Breast epithelium (tissue), 4 donors: Measurements from ENCODE around the gene OLR1. TPM values are rescaled to one million over a fixed set of nuclear protein-coding genes. Genes with fewer than 3 reads are reported as not detected.

Experiments
- DNase-seq, 2 donors: peaks; one replicate each; pipeline ENCODE4 v3.0.0-alpha.2; 2019; ENCODE audit warnings: low spot score in 2 of 2
- H3K27ac ChIP-seq, 2 donors: fragments of 200-600 bp; sonication (generic) in 1 of 2; one replicate each; pipeline ENCODE4 v1.5.1; 2016 to 2019; ENCODE audit warnings: mild to moderate bottlenecking in 1 of 2
- H3K27me3 ChIP-seq, 2 donors: fragments of 200-600 bp; sonication (generic) in 1 of 2; one replicate each; pipeline versions ENCODE4 v1.5.1 to v1.6.0; 2017 to 2019; ENCODE audit warnings: control low read depth in 1 of 2, mild to moderate bottlenecking in 1 of 2
- H3K36me3 ChIP-seq: fragments of 200-600 bp; one replicate; pipeline ENCODE4 v1.5.1; 2019
- H3K4me1 ChIP-seq, 2 donors: fragments of 200-600 bp; sonication (generic); one replicate each; pipeline ENCODE4 v1.5.1; 2016 to 2019; ENCODE audit warnings: control low read depth in 1 of 2
- H3K4me3 ChIP-seq, 3 donors: fragments of 200-600 bp; sonication (generic); 1 replicate in 2 of 3; 2 replicates in 1 of 3; pipeline ENCODE4 v1.5.1; 2016 to 2019; ENCODE audit warnings: mild to moderate bottlenecking in 3 of 3, moderate library complexity in 2 of 3
- H3K9me3 ChIP-seq, 2 donors: fragments of 200-600 bp; sonication (generic) in 1 of 2; one replicate each; pipeline ENCODE4 v1.5.1; 2016 to 2019; ENCODE audit warnings: control low read depth in 1 of 2
- POLR2A ChIP-seq: fragments of 450-650 bp; IDR thresholded peaks from one replicate; pipeline ENCODE4 v1.6.1; 2016; ENCODE audit warnings: antibody characterized with exemption, mild to moderate bottlenecking, moderate library complexity
- POLR2AphosphoS5 ChIP-seq, 3 donors: sonication (generic); formaldehyde crosslinking; IDR thresholded peaks; one replicate each; pipeline ENCODE4 v1.6.1; 2017; ENCODE audit warnings: antibody characterized with exemption in 3 of 3
- intact Hi-C: fragments of 100-400 bp; cut with DNase I; formaldehyde crosslinking; loops from one replicate; pipeline ENCODE4 v1.15.1; 2023; ENCODE audit warnings: low total_unique reads
- total RNA-seq, 3 donors: library from RNA; depleted of rRNA; stranded (reverse); fragments of >200 nt; gene quantifications; one replicate each; pipeline ENCODE4 v1.1.0, GENCODE V29; 2016
- TF ChIP-seq, protein P1 (sequence below), 3 donors: fragments of 450-650 bp; IDR thresholded peaks; one replicate each; pipeline ENCODE4 v1.5.1; 2016 to 2017; ENCODE audit warnings: antibody characterized with exemption in 3 of 3, mild to moderate bottlenecking in 3 of 3, moderate library complexity in 3 of 3

The OLR1 gene
- total RNA-seq, 3 donors from 2014 or later: 3.3 to 17.1 TPM; not detected in 1

DNA sequence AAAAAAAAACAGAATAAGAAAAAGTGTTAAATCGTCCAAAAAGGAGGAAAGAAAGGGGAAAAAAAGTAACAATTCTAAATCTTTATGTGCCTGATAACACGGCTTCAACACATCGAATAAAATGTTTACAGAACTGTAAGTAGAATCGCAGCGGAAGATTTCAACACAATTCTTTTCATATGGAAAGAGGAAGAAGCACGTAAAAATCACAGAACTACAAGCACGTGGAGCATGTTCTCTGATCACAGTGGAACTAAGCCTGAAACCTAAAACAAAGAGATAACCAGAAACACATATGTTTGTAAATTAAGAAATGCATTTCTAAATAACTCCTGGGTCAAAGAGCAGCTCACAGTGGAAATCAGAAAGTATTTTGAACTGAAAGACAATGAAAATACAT is 50.7 kb downstream of the OLR1 start:
- no peaks in the 10 kb centered on the region for H3K27me3 ChIP-seq
- intact Hi-C loops: no loop called here
- H3K36me3 ChIP-seq: no peaks in the 10 kb centered on the region
- no peaks in the 10 kb centered on the region for H3K9me3 ChIP-seq
- DNase-seq: no peak
- H3K4me1 ChIP-seq: no peaks in the 10 kb centered on the region
- no peak overlapping the region for H3K27ac ChIP-seq
- no peak overlapping the region for H3K4me3 ChIP-seq
- TF ChIP-seq, protein P1, sequence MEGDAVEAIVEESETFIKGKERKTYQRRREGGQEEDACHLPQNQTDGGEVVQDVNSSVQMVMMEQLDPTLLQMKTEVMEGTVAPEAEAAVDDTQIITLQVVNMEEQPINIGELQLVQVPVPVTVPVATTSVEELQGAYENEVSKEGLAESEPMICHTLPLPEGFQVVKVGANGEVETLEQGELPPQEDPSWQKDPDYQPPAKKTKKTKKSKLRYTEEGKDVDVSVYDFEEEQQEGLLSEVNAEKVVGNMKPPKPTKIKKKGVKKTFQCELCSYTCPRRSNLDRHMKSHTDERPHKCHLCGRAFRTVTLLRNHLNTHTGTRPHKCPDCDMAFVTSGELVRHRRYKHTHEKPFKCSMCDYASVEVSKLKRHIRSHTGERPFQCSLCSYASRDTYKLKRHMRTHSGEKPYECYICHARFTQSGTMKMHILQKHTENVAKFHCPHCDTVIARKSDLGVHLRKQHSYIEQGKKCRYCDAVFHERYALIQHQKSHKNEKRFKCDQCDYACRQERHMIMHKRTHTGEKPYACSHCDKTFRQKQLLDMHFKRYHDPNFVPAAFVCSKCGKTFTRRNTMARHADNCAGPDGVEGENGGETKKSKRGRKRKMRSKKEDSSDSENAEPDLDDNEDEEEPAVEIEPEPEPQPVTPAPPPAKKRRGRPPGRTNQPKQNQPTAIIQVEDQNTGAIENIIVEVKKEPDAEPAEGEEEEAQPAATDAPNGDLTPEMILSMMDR (IDR thresholded peaks at IDR 0.05): no peak
- TF ChIP-seq POLR2AphosphoS5 (IDR thresholded peaks at IDR 0.05): no peak
- no peak for TF ChIP-seq POLR2A

DNA sequence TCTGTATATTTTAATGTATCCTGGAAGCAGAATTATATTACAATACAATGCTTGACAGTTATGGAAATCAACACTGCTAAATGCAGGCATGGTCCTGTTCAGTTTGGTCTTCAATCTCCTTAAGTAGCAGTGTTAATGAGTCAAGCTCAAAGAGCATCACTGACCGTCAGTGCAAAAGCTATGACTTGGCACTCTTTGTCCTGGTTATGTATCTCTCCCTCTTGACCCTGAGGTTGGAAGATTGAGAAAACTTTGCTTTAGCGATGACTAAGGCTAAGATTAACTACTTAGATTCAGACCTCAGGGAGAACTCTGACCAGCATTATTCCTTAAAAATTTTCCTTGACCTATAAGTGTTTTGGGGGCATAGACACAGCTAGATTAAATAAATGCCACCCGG is 52.9 kb downstream of the OLR1 start:
- Histone ChIP-seq H3K36me3 (no peaks in the 10 kb centered on the region), H3K27me3 (no peaks in the 10 kb centered on the region), H3K4me1 (no peaks in the 10 kb centered on the region), H3K27ac (no peak overlapping the region), H3K9me3 (no peaks in the 10 kb centered on the region), H3K4me3 (no peak overlapping the region)
- DNase-seq: no peak
- intact Hi-C loops: no loop called here
- TF ChIP-seq POLR2A (no peak), POLR2AphosphoS5 (IDR thresholded peaks at IDR 0.05) (no peak)
- TF ChIP-seq, protein P1 (IDR thresholded peaks at IDR 0.05): no peak

DNA sequence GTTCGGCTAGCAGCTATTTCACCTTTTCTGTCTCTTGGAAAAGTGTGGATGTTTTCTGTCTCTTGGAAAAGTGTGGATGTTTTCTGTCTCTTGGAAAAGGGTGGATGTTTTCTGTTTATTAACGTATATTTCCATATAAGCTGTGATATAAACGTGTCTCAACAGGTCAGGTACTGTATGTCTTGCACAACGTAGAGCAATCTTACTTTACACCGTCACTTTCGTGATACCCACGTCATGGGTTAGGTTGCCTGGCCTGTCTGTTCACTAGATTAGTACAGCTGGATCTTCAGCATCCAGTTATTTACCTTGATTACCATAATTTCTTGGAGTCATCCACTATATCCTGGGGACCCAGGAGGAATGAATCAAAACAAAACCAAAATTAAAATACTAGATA is 56.0 kb downstream of the OLR1 start:
- intact Hi-C loops: no loop called here
- H3K4me3 ChIP-seq: no peak overlapping the region
- peaks cover 0 to 5% of the 10 kb centered on the region in 2 donors for H3K9me3 ChIP-seq
- no peaks in the 10 kb centered on the region for H3K4me1 ChIP-seq
- no peak for DNase-seq
- no peak overlapping the region for H3K27ac ChIP-seq
- H3K27me3 ChIP-seq: no peaks in the 10 kb centered on the region
- TF ChIP-seq POLR2A: no peak
- TF ChIP-seq POLR2AphosphoS5 (IDR thresholded peaks at IDR 0.05): no peak
- TF ChIP-seq, protein P1 (IDR thresholded peaks at IDR 0.05): no peak
- H3K36me3 ChIP-seq: no peaks in the 10 kb centered on the region

DNA sequence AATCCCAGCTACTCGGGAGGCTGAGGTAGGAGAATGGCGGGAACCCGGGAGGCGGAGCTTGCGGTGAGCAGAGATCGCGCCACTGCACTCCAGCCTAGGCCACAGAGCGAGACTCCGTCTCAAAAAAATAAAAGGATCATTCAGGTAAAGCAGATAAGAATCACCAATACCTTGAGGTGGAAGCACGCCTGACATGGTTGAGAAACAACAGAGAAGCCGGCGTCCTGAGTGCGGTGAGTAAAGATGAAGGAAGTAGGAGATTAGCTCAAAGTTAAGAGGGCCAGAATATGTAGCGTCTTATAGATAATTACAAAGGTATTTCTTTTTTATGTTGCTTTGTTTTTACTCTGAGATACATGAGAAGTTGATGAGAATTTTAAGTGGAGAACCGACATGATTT is 56.6 kb downstream of the OLR1 start:
- no peaks in the 10 kb centered on the region for H3K36me3 ChIP-seq
- H3K4me1 ChIP-seq: no peaks in the 10 kb centered on the region
- no peak overlapping the region for H3K4me3 ChIP-seq
- no peaks in the 10 kb centered on the region for H3K27me3 ChIP-seq
- no peak for DNase-seq
- TF ChIP-seq, protein P1 (IDR thresholded peaks at IDR 0.05): no peak
- no peak for TF ChIP-seq POLR2A
- no peak for TF ChIP-seq POLR2AphosphoS5 (IDR thresholded peaks at IDR 0.05)
- H3K27ac ChIP-seq: no peak overlapping the region
- peaks cover 0 to 5% of the 10 kb centered on the region in 2 donors for H3K9me3 ChIP-seq
- intact Hi-C loops: no loop called here

DNA sequence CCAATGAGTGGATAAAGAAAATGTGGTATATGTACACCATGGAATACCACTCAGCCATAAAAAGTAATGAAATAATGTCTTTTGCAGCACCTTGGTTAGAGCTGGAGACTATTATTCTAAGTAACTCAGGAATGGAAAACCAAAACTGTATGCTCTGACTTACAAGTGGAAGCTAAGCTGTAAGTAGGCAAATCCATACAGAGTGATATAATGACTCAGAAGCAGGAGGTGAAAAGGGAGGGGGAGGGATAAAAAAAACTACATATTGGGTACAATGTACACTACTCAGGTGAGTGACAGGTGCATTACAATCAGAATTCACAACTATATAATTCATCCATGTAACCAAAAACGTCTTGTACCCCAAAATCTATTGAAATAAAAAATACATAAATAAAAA is 58.0 kb downstream of the OLR1 start:
- H3K4me3 ChIP-seq: no peak overlapping the region
- DNase-seq: no peak
- no peaks in the 10 kb centered on the region for H3K4me1 ChIP-seq
- peaks cover 0 to 5% of the 10 kb centered on the region in 2 donors for H3K9me3 ChIP-seq
- H3K36me3 ChIP-seq: no peaks in the 10 kb centered on the region
- TF ChIP-seq POLR2AphosphoS5 (IDR thresholded peaks at IDR 0.05): no peak
- no peak overlapping the region for H3K27ac ChIP-seq
- intact Hi-C loops: no loop called here
- H3K27me3 ChIP-seq: no peaks in the 10 kb centered on the region

DNA sequence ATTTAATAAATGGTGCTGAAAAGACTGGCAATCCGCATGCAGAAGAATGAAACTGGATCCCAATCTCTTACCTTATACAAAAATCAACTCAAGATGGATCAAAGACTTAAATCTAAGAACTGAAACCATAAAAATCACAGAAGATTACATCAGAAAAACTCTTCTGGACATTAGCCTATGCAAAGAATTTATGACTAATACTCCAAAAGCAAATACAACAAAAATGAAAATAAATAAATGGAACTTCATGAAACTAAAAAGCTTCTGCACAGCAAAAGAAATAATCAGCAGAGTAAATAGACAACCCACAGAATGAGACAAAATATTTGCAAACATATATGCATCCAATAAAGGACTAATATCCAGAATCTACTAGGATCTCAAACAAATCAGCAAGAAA is 58.9 kb downstream of the OLR1 start:
- Histone ChIP-seq H3K9me3 (peaks cover 0 to 5% of the 10 kb centered on the region in 2 donors), H3K36me3 (no peaks in the 10 kb centered on the region), H3K4me1 (no peaks in the 10 kb centered on the region), H3K4me3 (no peak overlapping the region), H3K27ac (no peak overlapping the region), H3K27me3 (no peaks in the 10 kb centered on the region)
- no peak for DNase-seq
- intact Hi-C loops: no loop called here
- TF ChIP-seq POLR2A: no peak
- TF ChIP-seq, protein P1 (IDR thresholded peaks at IDR 0.05): no peak
- no peak for TF ChIP-seq POLR2AphosphoS5 (IDR thresholded peaks at IDR 0.05)
